Mesenchymal stem cell (in vitro differentiated cells and primary cell): ENCODE results near the gene RB1.

Experiments used
- DNase-seq: peaks from one replicate; pipeline ENCODE4 v3.0.0-alpha.2; 2013
- H2AFZ ChIP-seq: one replicate; pipeline ENCODE4 v1.6.1; 2013; ENCODE audit warnings: low read depth, mild to moderate bottlenecking, control low read depth, inconsistent platforms, low read length, moderate library complexity
- H2AK5ac ChIP-seq: 2 replicates; pipeline ENCODE4 v1.6.1; 2013; ENCODE audit warnings: low read length, moderate library complexity, mild to moderate bottlenecking, inconsistent platforms; ENCODE audit not compliant: severe bottlenecking
- H2BK120ac ChIP-seq: one replicate; pipeline ENCODE4 v1.6.1; 2013; ENCODE audit warnings: low read depth, mild to moderate bottlenecking, inconsistent platforms, low read length, moderate library complexity
- H2BK12ac ChIP-seq, 2 experiments: one replicate each; pipeline ENCODE4 v1.6.1; 2013; ENCODE audit warnings: inconsistent platforms in 2 of 2, low read length in 2 of 2, mild to moderate bottlenecking in 2 of 2, moderate library complexity in 2 of 2, control low read depth in 1 of 2
- H2BK15ac ChIP-seq: one replicate; pipeline ENCODE4 v1.6.1; 2013; ENCODE audit warnings: mild to moderate bottlenecking, low read depth, inconsistent platforms; ENCODE audit not compliant: poor library complexity, severe bottlenecking
- H2BK5ac ChIP-seq: 2 replicates; pipeline ENCODE4 v1.6.1; 2013; ENCODE audit warnings: low read depth, mild to moderate bottlenecking, low read length, control low read depth, inconsistent platforms; ENCODE audit not compliant: poor library complexity, severe bottlenecking
- H3K14ac ChIP-seq, 2 experiments: one replicate each; pipeline ENCODE4 v1.6.1; 2013; ENCODE audit warnings: inconsistent platforms in 2 of 2, low read length in 2 of 2, control low read depth in 1 of 2, mild to moderate bottlenecking in 1 of 2, moderate library complexity in 1 of 2
- H3K18ac ChIP-seq, 2 experiments: one replicate each; pipeline ENCODE4 v1.6.1; 2013; ENCODE audit warnings: inconsistent platforms in 2 of 2, low read length in 2 of 2, control low read depth in 1 of 2, low read depth in 1 of 2, mild to moderate bottlenecking in 1 of 2
- H3K23ac ChIP-seq, 2 experiments: one replicate each; pipeline ENCODE4 v1.6.1; 2013; ENCODE audit warnings: inconsistent platforms in 2 of 2, low read length in 2 of 2, mild to moderate bottlenecking in 2 of 2, moderate library complexity in 2 of 2, control low read depth in 1 of 2
- H3K27ac ChIP-seq: 2 replicates; pipeline ENCODE4 v1.5.1; 2013; ENCODE audit warnings: mild to moderate bottlenecking, moderate library complexity, low read length, control low read depth, inconsistent platforms; ENCODE audit not compliant: poor library complexity, severe bottlenecking
- H3K27me3 ChIP-seq, 2 experiments: 2 replicates each; pipeline versions ENCODE4 v1.6.1 to v1.7.0; 2013; ENCODE audit warnings: low read length in 2 of 2, mild to moderate bottlenecking in 2 of 2, moderate library complexity in 2 of 2, control low read depth in 1 of 2, inconsistent platforms in 1 of 2; ENCODE audit not compliant: control insufficient read depth in 1 of 2, insufficient read depth in 1 of 2
- H3K36me3 ChIP-seq, 2 experiments: 2 replicates each; pipeline versions ENCODE4 v1.6.1 to v1.7.0; 2013; ENCODE audit warnings: low read length in 2 of 2, control low read depth in 1 of 2, inconsistent platforms in 1 of 2, low read depth in 1 of 2, mild to moderate bottlenecking in 1 of 2; ENCODE audit not compliant: insufficient read depth in 2 of 2, control insufficient read depth in 1 of 2
- H3K4ac ChIP-seq, 2 experiments: one replicate each; pipeline ENCODE4 v1.6.1; 2013; ENCODE audit warnings: inconsistent platforms in 2 of 2, low read length in 2 of 2, mild to moderate bottlenecking in 2 of 2, moderate library complexity in 2 of 2, control low read depth in 1 of 2, low read depth in 1 of 2
- H3K4me1 ChIP-seq: 2 replicates; pipeline ENCODE4 v1.6.1; 2013; ENCODE audit warnings: low read depth, low read length, control low read depth; ENCODE audit not compliant: control insufficient read depth, insufficient read depth
- H3K4me2 ChIP-seq: 2 replicates; pipeline ENCODE4 v1.6.1; 2013; ENCODE audit warnings: low read length, mild to moderate bottlenecking, inconsistent platforms; ENCODE audit not compliant: poor library complexity, severe bottlenecking
- H3K4me3 ChIP-seq, 2 experiments: 2 replicates each; pipeline versions ENCODE4 v1.5.1 to v1.7.0; 2013; ENCODE audit warnings: low read length in 2 of 2, mild to moderate bottlenecking in 2 of 2, control low read depth in 1 of 2, low read depth in 1 of 2; ENCODE audit not compliant: insufficient read depth in 1 of 2
- H3K79me1 ChIP-seq: replicated peaks from 2 replicates; pipeline ENCODE4 v1.6.1; 2013; ENCODE audit warnings: mild to moderate bottlenecking, control low read depth, low read length, inconsistent platforms; ENCODE audit not compliant: poor library complexity, severe bottlenecking
- H3K9ac ChIP-seq: 2 replicates; pipeline ENCODE4 v1.7.0; 2013; ENCODE audit warnings: mild to moderate bottlenecking, low read length, moderate library complexity
- H3K9me3 ChIP-seq: 2 replicates; pipeline ENCODE4 v1.7.0; 2013; ENCODE audit warnings: mild to moderate bottlenecking, low read length; ENCODE audit not compliant: control insufficient read depth
- H4K8ac ChIP-seq: one replicate; pipeline ENCODE4 v1.6.1; 2013; ENCODE audit warnings: inconsistent platforms, mild to moderate bottlenecking, low read length, moderate library complexity
- H4K91ac ChIP-seq: one replicate; pipeline ENCODE4 v1.6.1; 2013; ENCODE audit warnings: mild to moderate bottlenecking, low read length, inconsistent platforms
- WGBS: methylation state at CpG from one replicate; pipeline ENCODE4 v1.1.7; 2013; ENCODE audit warnings: mixed read lengths; 5-methylcytosine and 5-hydroxymethylcytosine counted together

Gene RB1

GRCh38 chr13:48477191-48477855 is 173.8 kb downstream of the RB1 start:
- Histone ChIP-seq H3K14ac (no peak overlapping the region), H3K23ac (no peak overlapping the region), H4K91ac (no peak overlapping the region), H2AFZ (no peak overlapping the region), H2BK12ac (no peak overlapping the region), H3K79me1 (peaks cover 1% of the 10 kb centered on the region), H3K18ac (no peak overlapping the region), H3K4me2 (no peak overlapping the region), H2BK120ac (no peak overlapping the region), H3K9ac (no peak overlapping the region), H3K27me3 (no peaks in the 10 kb centered on the region), H2BK5ac (no peak overlapping the region), H3K4me3 (no peak overlapping the region), H3K27ac (no peak overlapping the region), H3K4me1 (no peaks in the 10 kb centered on the region), H3K36me3 (peaks cover 0 to 63% of the 10 kb centered on the region in 2 experiments), H3K4ac (no peak overlapping the region), H2AK5ac (no peak overlapping the region), H2BK15ac (no peak overlapping the region), H4K8ac (no peak overlapping the region), H3K9me3 (no peaks in the 10 kb centered on the region)
- WGBS, result no CpG with 5 or more reads among the region's 2 CpGs
- DNase-seq, result no peak

GRCh38 chr13:48478391-48478790 is 174.8 kb downstream of the RB1 start:
- H2BK5ac ChIP-seq, result no peak overlapping the region
- no peak for DNase-seq
- H3K9me3 ChIP-seq, result no peaks in the 10 kb centered on the region
- no peak overlapping the region for H2AFZ ChIP-seq
- no peak overlapping the region for H2BK15ac ChIP-seq
- no peaks in the 10 kb centered on the region for H3K4me1 ChIP-seq
- H3K79me1 ChIP-seq, result peaks cover 1% of the 10 kb centered on the region
- no peaks in the 10 kb centered on the region for H3K27me3 ChIP-seq
- no peak overlapping the region for H2BK12ac ChIP-seq
- H3K14ac ChIP-seq, result no peak overlapping the region
- no peak overlapping the region for H3K18ac ChIP-seq
- no peak overlapping the region for H2AK5ac ChIP-seq
- H4K91ac ChIP-seq, result no peak overlapping the region
- no peak overlapping the region for H3K27ac ChIP-seq
- no peak overlapping the region for H3K4me2 ChIP-seq
- WGBS, result 38% methylated on average over 1 of the region's 1 CpG
- no peak overlapping the region for H3K9ac ChIP-seq
- peaks cover 0 to 69% of the 10 kb centered on the region in 2 experiments for H3K36me3 ChIP-seq
- no peak overlapping the region for H3K4ac ChIP-seq
- H3K4me3 ChIP-seq, result no peak overlapping the region
- no peak overlapping the region for H3K23ac ChIP-seq
- H4K8ac ChIP-seq, result no peak overlapping the region
- H2BK120ac ChIP-seq, result no peak overlapping the region

DNA sequence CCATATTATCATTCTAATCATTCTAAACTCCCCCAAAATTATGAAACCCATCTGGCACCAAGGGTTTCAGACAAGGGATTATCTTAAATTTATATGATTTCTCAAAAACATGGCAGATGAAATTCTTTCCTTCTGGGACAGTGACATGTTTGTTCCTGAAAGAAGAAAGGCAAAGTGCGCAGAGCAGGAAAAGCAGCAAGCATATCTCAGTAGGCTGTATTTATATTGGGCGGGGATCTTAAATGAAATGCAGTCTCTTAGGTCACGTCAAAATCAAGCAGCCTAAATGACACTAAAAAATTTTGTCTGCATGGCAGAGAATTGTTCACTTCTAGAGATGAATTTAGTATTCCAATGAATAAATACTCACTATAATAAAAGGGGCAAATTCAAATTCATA is 180.0 kb downstream of the RB1 start:
- Histone ChIP-seq H3K14ac (no peak overlapping the region), H3K4me2 (no peak overlapping the region), H3K23ac (no peak overlapping the region), H2BK12ac (no peak overlapping the region), H3K9ac (no peak overlapping the region), H4K8ac (no peak overlapping the region), H3K27ac (no peak overlapping the region), H3K79me1 (no peaks in the 10 kb centered on the region), H2AK5ac (no peak overlapping the region), H3K4ac (no peak overlapping the region), H3K4me1 (no peaks in the 10 kb centered on the region), H2BK120ac (no peak overlapping the region), H4K91ac (no peak overlapping the region), H3K9me3 (no peaks in the 10 kb centered on the region), H2BK5ac (no peak overlapping the region), H3K27me3 (no peaks in the 10 kb centered on the region), H3K18ac (no peak overlapping the region), H2AFZ (no peak overlapping the region), H3K36me3 (peaks cover 0 to 51% of the 10 kb centered on the region in 2 experiments), H3K4me3 (no peak overlapping the region), H2BK15ac (no peak overlapping the region)
- 100% methylated on average over 2 of the region's 3 CpGs for WGBS
- no peak for DNase-seq

- Histone ChIP-seq H2BK15ac (no peak overlapping the region), H2AK5ac (no peak overlapping the region), H2BK120ac (no peak overlapping the region), H3K4me2 (no peak overlapping the region), H3K27me3 (no peaks in the 10 kb centered on the region), H4K8ac (no peak overlapping the region), H2BK12ac (no peak overlapping the region), H3K14ac (no peak overlapping the region), H3K79me1 (no peaks in the 10 kb centered on the region), H4K91ac (no peak overlapping the region), H2BK5ac (no peak overlapping the region), H3K9me3 (no peaks in the 10 kb centered on the region), H3K36me3 (peaks cover 0 to 40% of the 10 kb centered on the region in 2 experiments), H3K4me1 (no peaks in the 10 kb centered on the region), H3K18ac (no peak overlapping the region), H3K23ac (no peak overlapping the region), H3K4ac (no peak overlapping the region), H2AFZ (no peak overlapping the region), H3K27ac (no peak overlapping the region), H3K4me3 (no peak overlapping the region), H3K9ac (no peak overlapping the region)
- no peak for DNase-seq
- WGBS, result 100% methylated on average over 3 of the region's 3 CpGs
Measured at GRCh38 chr13:48485432-48485831, 181.9 kb downstream of the RB1 start.
